OCI-LY7 (cell line): Measurements from ENCODE around the gene FREM3. TPM values are rescaled to one million over a fixed set of nuclear protein-coding genes. Genes with fewer than 3 reads are reported as not detected.
"Not testable (repeated sequence)": the region's sequence is repeated elsewhere in the genome, so short reads cannot be mapped to it uniquely, and the experiment has no call there.

Experiments used
- BruUV-seq: library from RNA; stranded (reverse); fragments of 400-500 nt; replicated peaks from 2 replicates; lab custom pipeline; 2021; lab: Mats Ljungman, UMichigan
- CTCF ChIA-PET: fragments of 300-600 bp; sonication (Branson Sonifier 250); formaldehyde crosslinking; loops from one replicate; lab custom pipeline; 2022; ENCODE audit warnings: antibody characterized with exemption; ENCODE audit not compliant: unreplicated experiment; lab: Charles Lee
- POLR2A ChIA-PET: fragments of 300-600 bp; sonication (Branson Sonifier 250); formaldehyde crosslinking; loops from one replicate; lab custom pipeline; 2022; ENCODE audit warnings: antibody characterized with exemption; lab: Charles Lee
- DNase-seq: peaks from one replicate; pipeline ENCODE4 v3.0.0-alpha.2; 2015; ENCODE audit warnings: low spot score
- H2AFZ ChIP-seq: fragments of 200-600 bp; sonication (generic), shearing (Covaris generic); 2 replicates; pipeline ENCODE4 v1.6.1; 2014; ENCODE audit warnings: mild to moderate bottlenecking, antibody characterized with exemption, low read length, moderate library complexity
- H3K27ac ChIP-seq: fragments of 200-600 bp; sonication (generic); 2 replicates; pipeline ENCODE4 v1.5.1; 2014; ENCODE audit warnings: mixed run types, low read depth, mild to moderate bottlenecking, moderate library complexity, low read length, inconsistent platforms; ENCODE audit not compliant: poor library complexity, severe bottlenecking
- H3K36me3 ChIP-seq: fragments of 200-600 bp; sonication (generic); 2 replicates; pipeline ENCODE4 v1.6.1; 2014; ENCODE audit warnings: mild to moderate bottlenecking, antibody characterized with exemption, low read length, moderate library complexity, mixed read lengths; ENCODE audit not compliant: insufficient read depth
- H3K4me1 ChIP-seq: fragments of 200-600 bp; sonication (generic); 2 replicates; pipeline ENCODE4 v1.5.1; 2014; ENCODE audit warnings: mild to moderate bottlenecking, low read length; ENCODE audit not compliant: insufficient read depth, poor library complexity, severe bottlenecking
- H3K4me2 ChIP-seq: fragments of 200-600 bp; sonication (generic); 2 replicates; pipeline ENCODE4 v1.6.1; 2014; ENCODE audit warnings: mild to moderate bottlenecking, low read length
- H3K4me3 ChIP-seq: fragments of 200-600 bp; sonication (generic); 2 replicates; pipeline ENCODE4 v1.5.1; 2014; ENCODE audit warnings: mild to moderate bottlenecking, low read depth, low read length; ENCODE audit not compliant: poor library complexity, severe bottlenecking
- H3K79me2 ChIP-seq: fragments of 200-600 bp; sonication (generic); 2 replicates; pipeline ENCODE4 v1.6.1; 2016; ENCODE audit warnings: low read depth, mild to moderate bottlenecking, low read length, moderate library complexity, mixed read lengths; ENCODE audit not compliant: insufficient read depth
- H3K9me2 ChIP-seq: fragments of 200-600 bp; sonication (generic); 2 replicates; pipeline ENCODE4 v1.6.1; 2016; ENCODE audit warnings: mild to moderate bottlenecking, low read length, mixed read lengths; ENCODE audit not compliant: insufficient read depth
- H3K9me3 ChIP-seq: fragments of 200-600 bp; sonication (generic); 2 replicates; pipeline ENCODE4 v1.6.1; 2014; ENCODE audit warnings: mild to moderate bottlenecking, mixed run types, low read length, mixed read lengths
- H4K20me1 ChIP-seq: fragments of 200-600 bp; sonication (generic); 2 replicates; pipeline ENCODE4 v1.6.1; 2014; ENCODE audit warnings: mild to moderate bottlenecking, antibody characterized with exemption, low read length, moderate library complexity, mixed read lengths; ENCODE audit not compliant: insufficient read depth
- EZH2phosphoT487 ChIP-seq: fragments of 200-600 bp; sonication (generic); IDR thresholded peaks from 2 replicates; pipeline ENCODE4 v1.6.1; 2018; ENCODE audit warnings: low read depth, borderline replicate concordance, mild to moderate bottlenecking, mixed run types, antibody characterized with exemption, low read length, moderate library complexity, mixed read lengths
- intact Hi-C: fragments of 100-400 bp; cut with micrococcal nuclease; formaldehyde crosslinking; loops from one replicate; pipeline ENCODE4 v1.10.0; 2022; ENCODE audit not compliant: unreplicated experiment
- total RNA-seq, 2 experiments: library from RNA; depleted of rRNA in 1 of 2; stranded (reverse); fragments of >200 nt in 1 of 2; shearing (Covaris generic) in 1 of 2; gene quantifications; 2 replicates each; pipeline ENCODE4 v1.2.3, GENCODE V29; 2014 to 2022
- TF ChIP-seq, protein P1 (sequence below): fragments of 200-600 bp; sonication (generic); conservative IDR thresholded peaks from 2 replicates; pipeline ENCODE4 v1.5.1; 2014; ENCODE audit warnings: mild to moderate bottlenecking, antibody characterized with exemption, low read length, moderate library complexity, mixed read lengths

FREM3 gene
- total RNA-seq, 2 experiments from 2014 or later = not detected

DNA sequence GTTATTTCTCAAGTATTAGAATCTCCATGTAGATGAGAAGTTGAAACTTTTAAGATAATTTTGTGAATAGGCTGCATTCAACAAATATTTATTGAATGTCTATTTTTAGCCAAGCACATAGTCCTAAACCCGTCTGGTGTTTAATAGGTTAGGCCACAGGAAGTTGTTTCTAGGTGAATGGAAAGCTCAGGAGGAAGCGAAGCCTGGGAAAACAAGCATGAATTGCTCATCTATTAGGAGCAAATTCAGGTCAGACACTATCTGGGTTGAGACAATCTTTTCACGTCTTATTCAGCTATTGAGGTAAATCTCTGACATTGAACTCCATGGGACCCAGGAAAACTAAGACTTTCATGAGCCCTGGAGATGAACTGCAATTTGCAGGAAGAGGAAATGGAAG is 43.1 kb upstream of the FREM3 start:
- Histone ChIP-seq H3K9me2 (no peaks in the 10 kb centered on the region), H2AFZ (no peak overlapping the region), H3K36me3 (no peaks in the 10 kb centered on the region), H4K20me1 (no peaks in the 10 kb centered on the region), H3K4me2 (no peak overlapping the region), H3K4me1 (no peaks in the 10 kb centered on the region), H3K4me3 (no peak overlapping the region), H3K9me3 (no peaks in the 10 kb centered on the region), H3K27ac (no peak overlapping the region), H3K79me2 (no peaks in the 10 kb centered on the region)
- no peak for TF ChIP-seq EZH2phosphoT487
- TF ChIP-seq, protein P1, sequence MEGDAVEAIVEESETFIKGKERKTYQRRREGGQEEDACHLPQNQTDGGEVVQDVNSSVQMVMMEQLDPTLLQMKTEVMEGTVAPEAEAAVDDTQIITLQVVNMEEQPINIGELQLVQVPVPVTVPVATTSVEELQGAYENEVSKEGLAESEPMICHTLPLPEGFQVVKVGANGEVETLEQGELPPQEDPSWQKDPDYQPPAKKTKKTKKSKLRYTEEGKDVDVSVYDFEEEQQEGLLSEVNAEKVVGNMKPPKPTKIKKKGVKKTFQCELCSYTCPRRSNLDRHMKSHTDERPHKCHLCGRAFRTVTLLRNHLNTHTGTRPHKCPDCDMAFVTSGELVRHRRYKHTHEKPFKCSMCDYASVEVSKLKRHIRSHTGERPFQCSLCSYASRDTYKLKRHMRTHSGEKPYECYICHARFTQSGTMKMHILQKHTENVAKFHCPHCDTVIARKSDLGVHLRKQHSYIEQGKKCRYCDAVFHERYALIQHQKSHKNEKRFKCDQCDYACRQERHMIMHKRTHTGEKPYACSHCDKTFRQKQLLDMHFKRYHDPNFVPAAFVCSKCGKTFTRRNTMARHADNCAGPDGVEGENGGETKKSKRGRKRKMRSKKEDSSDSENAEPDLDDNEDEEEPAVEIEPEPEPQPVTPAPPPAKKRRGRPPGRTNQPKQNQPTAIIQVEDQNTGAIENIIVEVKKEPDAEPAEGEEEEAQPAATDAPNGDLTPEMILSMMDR = no peak
- intact Hi-C loops = no loop called here
- BruUV-seq = no TSS peak
- no peak for DNase-seq
- POLR2A ChIA-PET = no interaction called here
- CTCF ChIA-PET = no interaction called here

DNA sequence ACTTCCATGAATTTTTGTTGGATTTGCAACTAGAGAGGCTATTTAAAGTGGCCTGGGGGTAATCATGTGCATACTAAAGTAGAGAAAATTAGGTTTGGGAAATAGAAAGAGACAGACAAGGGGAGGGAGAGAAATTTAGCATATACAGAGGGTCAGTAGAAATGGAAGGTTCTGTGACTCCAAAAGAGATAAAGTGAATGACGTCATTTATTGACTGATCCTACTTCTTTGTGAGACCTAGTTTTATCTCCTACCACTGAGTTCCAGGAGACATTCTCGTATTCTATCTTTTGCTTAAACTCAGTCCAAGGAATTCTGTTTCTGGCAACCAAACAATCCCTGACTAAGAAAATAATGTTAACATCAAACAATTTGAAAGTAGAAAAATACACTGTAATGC is 42.4 kb upstream of the FREM3 start:
- Histone ChIP-seq H3K9me2 (no peaks in the 10 kb centered on the region), H3K9me3 (no peaks in the 10 kb centered on the region), H3K36me3 (no peaks in the 10 kb centered on the region), H3K27ac (no peak overlapping the region), H3K4me3 (no peak overlapping the region), H3K4me1 (no peaks in the 10 kb centered on the region), H4K20me1 (no peaks in the 10 kb centered on the region), H2AFZ (no peak overlapping the region), H3K79me2 (no peaks in the 10 kb centered on the region), H3K4me2 (no peak overlapping the region)
- POLR2A ChIA-PET = no interaction called here
- CTCF ChIA-PET = no interaction called here
- DNase-seq = no peak
- intact Hi-C loops = no loop called here
- TF ChIP-seq, protein P1 = no peak
- TF ChIP-seq EZH2phosphoT487 = no peak
- no TSS peak for BruUV-seq

DNA sequence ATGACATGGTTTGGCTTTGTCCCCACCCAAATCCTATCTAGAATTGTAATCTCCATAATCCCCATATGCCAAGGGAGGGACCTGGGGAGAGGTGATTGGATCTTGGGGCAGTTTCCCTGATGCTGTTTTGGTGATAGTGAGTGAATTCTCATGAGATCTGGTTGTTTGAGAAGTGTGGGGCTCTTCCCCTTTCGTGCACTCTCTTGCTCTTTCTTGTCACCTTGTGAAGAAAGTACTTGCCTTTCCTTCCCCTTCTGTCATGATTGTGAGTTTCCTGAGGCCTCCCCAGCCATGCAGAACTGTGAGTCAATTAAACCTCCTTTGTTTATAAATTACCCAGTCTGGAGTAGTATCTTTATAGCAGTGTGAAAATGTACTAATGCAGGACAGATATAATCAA is 36.4 kb upstream of the FREM3 start:
- Histone ChIP-seq H3K4me2 (no peak overlapping the region), H3K9me3 (no peaks in the 10 kb centered on the region), H3K4me1 (no peaks in the 10 kb centered on the region), H4K20me1 (no peaks in the 10 kb centered on the region), H3K4me3 (no peak overlapping the region), H3K9me2 (no peaks in the 10 kb centered on the region), H2AFZ (no peak overlapping the region), H3K27ac (no peak overlapping the region), H3K36me3 (no peaks in the 10 kb centered on the region), H3K79me2 (no peaks in the 10 kb centered on the region)
- no TSS peak for BruUV-seq
- TF ChIP-seq, protein P1 = no peak
- no peak for TF ChIP-seq EZH2phosphoT487
- ChIA-PET CTCF (no interaction called here), POLR2A (interaction anchor here (0.9 kb wide), 1 partner anchor 12 kb away, joined by 5 read pairs; no protein-coding TSS in a partner anchor)
- intact Hi-C loops = no loop called here
- no peak for DNase-seq

GRCh38 chr4:143736061-143736460 is 35.6 kb upstream of the FREM3 start:
- H2AFZ ChIP-seq, intact Hi-C loops, H4K20me1 ChIP-seq, H3K9me2 ChIP-seq, CTCF ChIA-PET, BruUV-seq, H3K4me1 ChIP-seq, H3K9me3 ChIP-seq, H3K79me2 ChIP-seq, H3K4me2 ChIP-seq, H3K36me3 ChIP-seq, DNase-seq, POLR2A ChIA-PET, H3K4me3 ChIP-seq, H3K27ac ChIP-seq: not testable (repeated sequence)
